Endothelial cell of umbilical vein (primary cell): ENCODE measurements around the gene WTAP. TPM values are rescaled to one million over a fixed set of nuclear protein-coding genes. Genes with fewer than 3 reads are reported as not detected.

Experiments
- BruUV-seq: library from RNA; stranded (reverse); fragments of 400-500 nt; replicated peaks from 2 replicates; lab custom pipeline; 2021; lab: Mats Ljungman, UMichigan
- CTCF ChIA-PET: fragments of 300-600, 350-600 bp; sonication (Branson Sonifier 250); formaldehyde crosslinking; loops from one replicate; lab custom pipeline; 2021; ENCODE audit warnings: antibody characterized with exemption, inconsistent platforms; lab: Charles Lee
- POLR2A ChIA-PET: fragments of 300-600, 350-600 bp; sonication (Branson Sonifier 250); formaldehyde crosslinking; loops from one replicate; lab custom pipeline; 2021; ENCODE audit warnings: antibody characterized with exemption, inconsistent platforms; lab: Charles Lee
- DNase-seq: peaks from one replicate; pipeline ENCODE4 v3.0.0-alpha.2; 2011; ENCODE audit warnings: low read depth, low spot score
- FAIRE-seq: peaks from 2 replicates; lab custom pipeline; 2011; peaks lifted over from hg19 to GRCh38; lab: Jason Lieb, UNC
- H2AFZ ChIP-seq: 2 replicates; pipeline ENCODE4 v1.6.0; 2012; ENCODE audit warnings: low read depth, low read length, control low read depth, inconsistent platforms
- H3K27ac ChIP-seq: 2 replicates; pipeline ENCODE4 v1.5.1; 2011; ENCODE audit warnings: low read depth, mild to moderate bottlenecking, control low read depth, low read length, moderate library complexity; ENCODE audit not compliant: insufficient read depth
- H3K27me3 ChIP-seq, 2 experiments: 2 replicates each; pipeline versions ENCODE4 v1.6.0 to v1.6.1; 2011; ENCODE audit warnings: low read length in 2 of 2, mixed read lengths in 1 of 2; ENCODE audit not compliant: control insufficient read depth in 2 of 2, insufficient read depth in 2 of 2
- H3K36me3 ChIP-seq, 2 experiments: 2 replicates in 1 of 2; 3 replicates in 1 of 2; pipeline ENCODE4 v1.5.1; 2011; ENCODE audit warnings: low read length in 2 of 2, mild to moderate bottlenecking in 1 of 2, moderate library complexity in 1 of 2; ENCODE audit not compliant: control insufficient read depth in 2 of 2, insufficient read depth in 2 of 2; ENCODE audit errors: extremely low read depth in 1 of 2
- H3K4me1 ChIP-seq: 3 replicates; pipeline ENCODE4 v1.5.1; 2011; ENCODE audit warnings: mild to moderate bottlenecking, low read length; ENCODE audit not compliant: control insufficient read depth, insufficient read depth; ENCODE audit errors: extremely low read depth
- H3K4me2 ChIP-seq: 2 replicates; pipeline ENCODE4 v1.6.1; 2011; ENCODE audit warnings: low read length, control low read depth, mixed read lengths; ENCODE audit not compliant: insufficient read depth
- H3K4me3 ChIP-seq, 3 experiments: fragments of 200-600 bp in 1 of 3; sonication (generic), shearing (Covaris generic) in 1 of 3; replicated peaks in 1 of 3; 2 replicates each; pipeline ENCODE4 v1.5.1; 2011 to 2016; ENCODE audit warnings: control low read depth in 3 of 3, low read length in 3 of 3, mild to moderate bottlenecking in 2 of 3, inconsistent platforms in 1 of 3, low read depth in 1 of 3, moderate library complexity in 1 of 3; ENCODE audit not compliant: insufficient read depth in 1 of 3
- H3K79me2 ChIP-seq: 2 replicates; pipeline ENCODE4 v1.6.0; 2012; ENCODE audit warnings: low read length, inconsistent platforms; ENCODE audit not compliant: control insufficient read depth, insufficient read depth
- H3K9ac ChIP-seq: replicated peaks from 2 replicates; pipeline ENCODE3; 2011; ENCODE audit warnings: low read length, control low read depth; ENCODE audit not compliant: insufficient read depth; ENCODE audit errors: extremely low read depth
- H3K9me1 ChIP-seq: replicated peaks from 3 replicates; pipeline ENCODE4 v1.6.0; 2011; ENCODE audit warnings: mild to moderate bottlenecking, low read length; ENCODE audit not compliant: control insufficient read depth, insufficient read depth; ENCODE audit errors: extremely low read depth
- H3K9me3 ChIP-seq: replicated peaks from 2 replicates; pipeline ENCODE4 v1.5.1; 2012; ENCODE audit warnings: low read length, inconsistent platforms; ENCODE audit not compliant: control insufficient read depth, insufficient read depth
- H4K20me1 ChIP-seq: replicated peaks from 2 replicates; pipeline ENCODE3; 2011; ENCODE audit warnings: mild to moderate bottlenecking, low read length; ENCODE audit not compliant: control insufficient read depth, insufficient read depth; ENCODE audit errors: extremely low read depth
- CTCF ChIP-seq, 2 donors: IDR thresholded peaks; 1 replicate in 1 of 2; 2 replicates in 1 of 2; pipeline ENCODE4 v1.5.1; 2011; ENCODE audit warnings: low read length in 2 of 2, mild to moderate bottlenecking in 2 of 2, moderate library complexity in 2 of 2, control low read depth in 1 of 2, inconsistent platforms in 1 of 2, low read depth in 1 of 2; ENCODE audit not compliant: insufficient read depth in 1 of 2; ENCODE audit errors: extremely low read depth in 1 of 2
- EZH2 ChIP-seq: IDR thresholded peaks from 2 replicates; pipeline ENCODE4 v1.6.1; 2012; ENCODE audit warnings: borderline replicate concordance, low read depth, mild to moderate bottlenecking, moderate library complexity, low read length, inconsistent platforms; ENCODE audit not compliant: severe bottlenecking
- FOS ChIP-seq: IDR thresholded peaks from 2 replicates; pipeline ENCODE4 v1.6.1; 2011; ENCODE audit warnings: mild to moderate bottlenecking, low read length, moderate library complexity, borderline replicate concordance; ENCODE audit not compliant: insufficient read depth
- GATA2 ChIP-seq: IDR thresholded peaks from 2 replicates; pipeline ENCODE4 v1.7.0; 2011; ENCODE audit warnings: low read depth, mild to moderate bottlenecking, moderate library complexity, mixed read lengths, low read length; ENCODE audit not compliant: insufficient read length, insufficient read depth
- JUN ChIP-seq: IDR thresholded peaks from 2 replicates; pipeline ENCODE4 v1.6.1; 2011; ENCODE audit warnings: borderline replicate concordance, low read depth; ENCODE audit not compliant: insufficient read length, insufficient read depth
- MAX ChIP-seq: IDR thresholded peaks from 2 replicates; pipeline ENCODE4 v1.6.1; 2011; ENCODE audit not compliant: insufficient read depth, insufficient read length
- MYC ChIP-seq: IDR thresholded peaks from one replicate; pipeline ENCODE4 v1.6.1; 2011; ENCODE audit warnings: mild to moderate bottlenecking, low read depth, low read length
- POLR2A ChIP-seq: IDR thresholded peaks from 2 replicates; pipeline ENCODE4 v1.6.1; 2012; ENCODE audit warnings: low read depth, mild to moderate bottlenecking, control low read depth, low read length
- POLR2AphosphoS5 ChIP-seq: IDR thresholded peaks from 2 replicates; pipeline ENCODE4 v1.6.1; 2012; ENCODE audit warnings: low read depth, mild to moderate bottlenecking, control low read depth, low read length, moderate library complexity; ENCODE audit not compliant: insufficient read depth
- dilution Hi-C: fragments of 300-500 bp; cut with MboI; formaldehyde crosslinking; loops from one replicate; pipeline ENCODE4 v1.15.0; 2019; ENCODE audit warnings: low sequenced_read_pairs; ENCODE audit not compliant: extremely low pct_ligation_motif_present
- intact Hi-C: fragments of 100-400 bp; cut with micrococcal nuclease; formaldehyde crosslinking; loops from one replicate; pipeline ENCODE4 v1.10.0; 2022
- polyA plus RNA-seq, 4 experiments: library from polyadenylated mRNA; depleted of rRNA in 3 of 4; stranded (reverse) in 3 of 4; unstranded in 1 of 4; fragments of >200 nt; gene quantifications; 2 replicates each; pipeline versions ENCODE4 v1.2.1 to v1.2.3, GENCODE V29; 2011 to 2012; ENCODE audit warnings: missing spikeins in 1 of 4
- total RNA-seq: library from RNA; stranded (reverse); gene quantifications from 2 replicates; pipeline ENCODE4 v1.2.3, GENCODE V29; 2021

The WTAP gene
- total and polyA plus RNA-seq, 2 donors (not counting 3 experiments of a cell fraction or from before 2014, with no cell fraction given): 21.7 to 81.6 TPM

- Histone ChIP-seq H3K4me1 (no peaks in the 10 kb centered on the region), H3K4me2 (no peak within 1 kb of the TSS), H3K4me3 (no peak within 1 kb of the TSS), H3K9ac (no peak within 1 kb of the TSS), H3K27ac (no peak within 1 kb of the TSS), H3K79me2 (peaks cover 4% of the 10 kb centered on the region), H3K36me3 (peaks cover 5 to 10% of the 10 kb centered on the region in 2 experiments), H3K9me1 (no peaks in the 10 kb centered on the region), H4K20me1 (peaks cover 2% of the 10 kb centered on the region), H2AFZ (no peak within 1 kb of the TSS), H3K27me3 (no peaks in the 10 kb centered on the region), H3K9me3 (no peaks in the 10 kb centered on the region)
- no peak for DNase-seq
- TF ChIP-seq POLR2A (no peak), POLR2AphosphoS5 (no peak), EZH2 (no peak), MYC (no peak), FOS (no peak), GATA2 (no peak), CTCF (IDR thresholded peaks at IDR 0.05; ENCODE audit: extremely low read depth in 1 of 2, insufficient read depth in 1 of 2, low read depth in 1 of 2, low read length in 2 of 2) (no peak), MAX (no peak), JUN (no peak)
- POLR2A ChIA-PET: no interaction called here
- intact Hi-C loops (no loop called here), dilution Hi-C loops (no loop called here)
- CTCF ChIA-PET: interaction anchor here (1.2 kb wide), 1 partner anchor 145 kb away, joined by 4 read pairs; no protein-coding TSS in a partner anchor
- FAIRE-seq: no peak
- BruUV-seq: no TSS peak
These were observed 73.0 kb downstream of the WTAP start, which contains the start of gene PNLDC1 for GRCh38 chr6:159800141-159800865. Gene PNLDC1 (plus strand): TSS chr6:159800276. CDS start chr6:159800308, 32 bp downstream.
